Gastroesophageal sphincter (tissue), 3 donors: ENCODE data around the gene SMIM14.

Experiments used
- CTCF ChIP-seq, 4 experiments: fragments of 200-600 bp in 2 of 4; fragments of 450-650 bp in 2 of 4; sonication (generic) in 1 of 4; IDR thresholded peaks; one replicate each; pipeline ENCODE4 v1.5.1; 2017 to 2019; ENCODE audit warnings: antibody characterized with exemption in 4 of 4, mild to moderate bottlenecking in 2 of 4, moderate library complexity in 2 of 4
- EP300 ChIP-seq: sonication (generic); formaldehyde crosslinking; IDR thresholded peaks from one replicate; pipeline ENCODE4 v1.6.1; 2017; ENCODE audit warnings: antibody characterized with exemption, mild to moderate bottlenecking
- POLR2A ChIP-seq, 2 donors: fragments of 450-650 bp; IDR thresholded peaks; one replicate each; pipeline ENCODE4 v1.6.1; 2017; ENCODE audit warnings: antibody characterized with exemption in 2 of 2, mild to moderate bottlenecking in 2 of 2, moderate library complexity in 1 of 2
- POLR2AphosphoS5 ChIP-seq: sonication (generic); formaldehyde crosslinking; IDR thresholded peaks from one replicate; pipeline ENCODE4 v1.6.1; 2017; ENCODE audit warnings: antibody characterized with exemption

- no peak for TF ChIP-seq POLR2A (IDR thresholded peaks at IDR 0.05)
- no peak for TF ChIP-seq CTCF (IDR thresholded peaks at IDR 0.05)
- TF ChIP-seq POLR2AphosphoS5: no peak
- TF ChIP-seq EP300: no peak
Measured at GRCh38 chr4:39591290-39591689, 47.4 kb downstream of the SMIM14 start.
